GM12875 (cell line): ENCODE results near the gene DENND1A.

Experiments used
- H3K4me3 ChIP-seq: one replicate; pipeline ENCODE4 v1.5.1; 2011; ENCODE audit warnings: low read depth, low read length, control low read depth
- CTCF ChIP-seq: IDR thresholded peaks from 2 replicates; pipeline ENCODE4 v1.5.1; 2011; ENCODE audit warnings: low read depth, mild to moderate bottlenecking, control low read depth, inconsistent platforms, low read length, moderate library complexity, borderline replicate concordance; ENCODE audit not compliant: insufficient read depth

The DENND1A gene

GRCh38 chr9:123524866-123525265, 405.1 kb downstream of the DENND1A start:
- H3K4me3 ChIP-seq, result no peak overlapping the region
- TF ChIP-seq CTCF, result no peak

- no peak overlapping the region for H3K4me3 ChIP-seq
- TF ChIP-seq CTCF, result no peak
Measured at GRCh38 chr9:123523845-123524244, 406.1 kb downstream of the DENND1A start.

GRCh38 chr9:123523001-123523400, 406.9 kb downstream of the DENND1A start:
- TF ChIP-seq CTCF, result no peak
- H3K4me3 ChIP-seq, result no peak overlapping the region

DNA sequence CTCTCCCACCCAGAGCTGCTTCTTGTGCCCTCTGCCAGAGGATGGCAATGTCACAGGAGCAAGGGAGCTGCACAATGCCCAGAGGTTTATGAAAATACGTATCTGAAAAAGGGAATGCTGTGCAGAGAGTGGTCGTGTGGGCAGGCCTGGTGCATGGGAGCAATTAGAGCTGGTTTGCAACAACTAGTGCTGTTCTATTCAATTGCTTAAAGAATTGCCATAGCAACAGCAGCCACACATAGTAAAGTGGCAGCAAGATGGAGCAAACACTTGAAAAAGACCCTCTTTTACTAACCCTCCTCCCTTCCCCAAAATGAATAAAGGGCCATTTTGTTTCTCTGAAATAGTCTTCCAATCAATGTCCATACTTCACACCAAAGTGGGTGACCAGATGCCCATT, 407.7 kb downstream of the DENND1A start:
- no peak overlapping the region for H3K4me3 ChIP-seq
- TF ChIP-seq CTCF, result no peak

DNA sequence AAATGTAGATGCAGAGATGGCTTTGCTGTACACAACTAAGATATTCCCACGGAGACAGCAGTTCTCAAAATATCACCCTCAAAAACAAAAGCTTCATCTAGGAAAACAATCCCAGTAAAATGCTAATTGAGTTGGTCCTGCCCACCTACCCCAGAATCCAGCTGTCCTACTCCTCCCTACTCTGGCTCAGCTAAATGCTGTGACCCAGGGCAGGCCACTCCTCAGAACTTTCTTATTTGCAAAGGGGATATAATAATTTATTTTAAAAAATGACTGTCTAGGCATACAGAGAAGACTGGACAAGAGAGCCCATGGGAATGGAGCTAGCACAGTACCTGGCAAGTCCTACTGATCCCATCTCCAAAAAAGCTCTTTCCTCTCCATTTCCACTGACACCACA, 411.6 kb downstream of the DENND1A start:
- no peak for TF ChIP-seq CTCF

DNA sequence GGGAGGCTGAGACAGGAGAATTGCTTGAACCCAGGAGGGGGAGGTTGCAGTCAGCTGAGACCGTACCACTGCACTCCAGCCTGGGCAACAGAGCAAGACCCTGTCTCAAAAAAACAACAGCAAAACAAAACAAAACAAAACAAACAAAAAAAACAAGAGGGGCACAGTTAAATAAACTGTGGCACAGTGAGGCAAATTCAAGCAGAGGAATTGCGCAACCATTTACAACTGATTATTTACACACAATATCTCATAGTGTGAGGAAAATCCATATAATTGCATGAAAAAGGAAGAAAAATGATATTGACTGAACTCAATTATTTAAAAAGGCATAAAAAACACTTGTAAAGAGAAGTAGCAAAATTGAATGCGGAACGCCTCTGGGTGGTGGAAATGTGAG, 412.4 kb downstream of the DENND1A start:
- no peak for TF ChIP-seq CTCF
- no peak overlapping the region for H3K4me3 ChIP-seq

More for the DNA sequence above, 411.6 kb downstream of the DENND1A start:
- no peak overlapping the region for H3K4me3 ChIP-seq

GRCh38 chr9:123514766-123515165, 415.2 kb downstream of the DENND1A start:
- H3K4me3 ChIP-seq, result no peak overlapping the region
- no peak for TF ChIP-seq CTCF
